ENCODE results near the gene KSR2.
"Not testable (repeated sequence)": the region's sequence is repeated elsewhere in the genome, so short reads cannot be mapped to it uniquely, and the experiment has no call there.

Gene KSR2

GRCh38 chr12:117809509-117809908, 159.3 kb downstream of the KSR2 start:
- no peak for DNase-seq (ENCODE audit: low spot score)
- in situ Hi-C loops (cut with MboI; ENCODE audit: low sequenced_read_pairs, unreplicated experiment), result no loop called here
- TF ChIP-seq CTCF (IDR thresholded peaks at IDR 0.05; ENCODE audit: borderline replicate concordance, control extremely low read depth, extremely low read depth, insufficient read depth, missing control alignments), result no peak

- no peak for DNase-seq (ENCODE audit: low spot score)
- in situ Hi-C loops (cut with MboI; ENCODE audit: low sequenced_read_pairs, unreplicated experiment), result no loop called here
Observed at GRCh38 chr12:117807946-117808345, 160.8 kb downstream of the KSR2 start.

GRCh38 chr12:117807355-117807754, 161.4 kb downstream of the KSR2 start:
- TF ChIP-seq CTCF (IDR thresholded peaks at IDR 0.05; ENCODE audit: borderline replicate concordance, control extremely low read depth, extremely low read depth, insufficient read depth, missing control alignments), result no peak
- no peak for DNase-seq (ENCODE audit: low spot score)
- in situ Hi-C loops (cut with MboI; ENCODE audit: low sequenced_read_pairs, unreplicated experiment), result no loop called here

More at GRCh38 chr12:117807946-117808345, 160.8 kb downstream of the KSR2 start:
- no peak for TF ChIP-seq CTCF (IDR thresholded peaks at IDR 0.05; ENCODE audit: borderline replicate concordance, control extremely low read depth, extremely low read depth, insufficient read depth, missing control alignments)

GRCh38 chr12:117805865-117806264, 162.9 kb downstream of the KSR2 start:
- TF ChIP-seq CTCF (IDR thresholded peaks at IDR 0.05; ENCODE audit: borderline replicate concordance, control extremely low read depth, extremely low read depth, insufficient read depth, missing control alignments), result no peak
- in situ Hi-C loops (cut with MboI; ENCODE audit: low sequenced_read_pairs, unreplicated experiment), result no loop called here
- DNase-seq (ENCODE audit: low spot score), result no peak

- no peak for DNase-seq (ENCODE audit: low spot score)
- in situ Hi-C loops (cut with MboI; ENCODE audit: low sequenced_read_pairs, unreplicated experiment), result no loop called here
- TF ChIP-seq CTCF (IDR thresholded peaks at IDR 0.05; ENCODE audit: borderline replicate concordance, control extremely low read depth, extremely low read depth, insufficient read depth, missing control alignments), result no peak
Observed at GRCh38 chr12:117803001-117803400, 165.8 kb downstream of the KSR2 start.

- DNase-seq (ENCODE audit: low spot score); in situ Hi-C loops (cut with MboI; ENCODE audit: low sequenced_read_pairs, unreplicated experiment): not testable (repeated sequence)
Observed at GRCh38 chr12:117800711-117801110, 168.1 kb downstream of the KSR2 start.

- TF ChIP-seq CTCF (IDR thresholded peaks at IDR 0.05; ENCODE audit: borderline replicate concordance, control extremely low read depth, extremely low read depth, insufficient read depth, missing control alignments), result no peak
- DNase-seq (ENCODE audit: low spot score), result no peak
- in situ Hi-C loops (cut with MboI; ENCODE audit: low sequenced_read_pairs, unreplicated experiment), result no loop called here
Observed at GRCh38 chr12:117797202-117797601, 171.6 kb downstream of the KSR2 start.
